Measurements from ENCODE around the gene CMTM8.

DNA sequence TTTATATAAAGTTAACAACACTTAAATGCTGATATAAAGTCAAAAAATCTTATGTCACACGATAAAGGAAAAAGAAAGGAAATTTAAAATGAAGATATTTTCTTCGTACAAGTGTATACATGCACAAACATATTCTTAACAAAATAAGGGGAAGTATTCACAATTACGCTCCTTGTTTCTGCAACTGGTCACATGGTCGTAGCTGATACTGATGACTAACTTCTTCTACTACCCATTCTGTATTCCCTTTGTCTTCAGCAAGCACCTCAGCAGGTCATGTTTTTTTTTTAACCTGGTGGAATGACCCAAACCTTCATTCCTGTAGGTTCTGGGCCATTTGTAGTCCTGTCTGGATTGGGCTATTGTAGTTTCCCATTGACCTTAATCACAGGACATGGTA, 30.0 kb upstream of the CMTM8 start:
- no peak for TF ChIP-seq POLR2A (IDR thresholded peaks at IDR 0.05)
- TF ChIP-seq, protein P1, sequence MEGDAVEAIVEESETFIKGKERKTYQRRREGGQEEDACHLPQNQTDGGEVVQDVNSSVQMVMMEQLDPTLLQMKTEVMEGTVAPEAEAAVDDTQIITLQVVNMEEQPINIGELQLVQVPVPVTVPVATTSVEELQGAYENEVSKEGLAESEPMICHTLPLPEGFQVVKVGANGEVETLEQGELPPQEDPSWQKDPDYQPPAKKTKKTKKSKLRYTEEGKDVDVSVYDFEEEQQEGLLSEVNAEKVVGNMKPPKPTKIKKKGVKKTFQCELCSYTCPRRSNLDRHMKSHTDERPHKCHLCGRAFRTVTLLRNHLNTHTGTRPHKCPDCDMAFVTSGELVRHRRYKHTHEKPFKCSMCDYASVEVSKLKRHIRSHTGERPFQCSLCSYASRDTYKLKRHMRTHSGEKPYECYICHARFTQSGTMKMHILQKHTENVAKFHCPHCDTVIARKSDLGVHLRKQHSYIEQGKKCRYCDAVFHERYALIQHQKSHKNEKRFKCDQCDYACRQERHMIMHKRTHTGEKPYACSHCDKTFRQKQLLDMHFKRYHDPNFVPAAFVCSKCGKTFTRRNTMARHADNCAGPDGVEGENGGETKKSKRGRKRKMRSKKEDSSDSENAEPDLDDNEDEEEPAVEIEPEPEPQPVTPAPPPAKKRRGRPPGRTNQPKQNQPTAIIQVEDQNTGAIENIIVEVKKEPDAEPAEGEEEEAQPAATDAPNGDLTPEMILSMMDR (IDR thresholded peaks at IDR 0.05): no peak
- no peak for TF ChIP-seq POLR2AphosphoS5 (IDR thresholded peaks at IDR 0.05)

Measured in sigmoid colon (tissue), 4 donors.